HepG2 (cell line): Measurements from ENCODE around the gene SLC22A15. TPM values are rescaled to one million over a fixed set of nuclear protein-coding genes. Genes with fewer than 3 reads are reported as not detected.

Experiments
- ASH2L ChIP-seq: fragments of 300-600, 200-600 bp; sonication (generic); IDR thresholded peaks from 2 replicates; pipeline ENCODE4 v1.7.0; 2017; ENCODE audit warnings: low read depth, mild to moderate bottlenecking, moderate library complexity, mixed read lengths, low read length; ENCODE audit not compliant: insufficient read length
- CBX2 ChIP-seq, 2 experiments: fragments of 200-600 bp in 1 of 2; sonication (generic); formaldehyde crosslinking in 1 of 2; IDR thresholded peaks; 2 replicates each; pipeline versions ENCODE4 v1.7.0 to v1.8.1; 2018 to 2022; ENCODE audit warnings: low read depth in 2 of 2, low read length in 1 of 2, mild to moderate bottlenecking in 1 of 2, missing genetic modification reagents in 1 of 2
- ELF3 ChIP-seq: IDR thresholded peaks from 2 replicates; pipeline ENCODE4 v1.6.1; 2016; ENCODE audit warnings: missing genetic modification reagents, missing compliant biosample characterization
- EP300 ChIP-seq, 3 experiments: sonication (generic) in 1 of 3; formaldehyde crosslinking in 1 of 3; IDR thresholded peaks; 2 replicates each; pipeline versions ENCODE4 v1.5.1 to v1.6.1; 2011 to 2020; ENCODE audit warnings: low read depth in 2 of 3, low read length in 2 of 3, borderline replicate concordance in 1 of 3, improper control_type of control experiment in 1 of 3, mild to moderate bottlenecking in 1 of 3, missing genetic modification reagents in 1 of 3, moderate library complexity in 1 of 3
- ESRRA ChIP-seq: sonication (generic); formaldehyde crosslinking; IDR thresholded peaks from 2 replicates; pipeline ENCODE4 v1.5.1; 2020; ENCODE audit warnings: mild to moderate bottlenecking, low read depth, missing genetic modification reagents
- ETV5 ChIP-seq: IDR thresholded peaks from 2 replicates; pipeline ENCODE4 v1.6.1; 2018; ENCODE audit warnings: missing biosample characterization, missing genetic modification reagents, inconsistent platforms, borderline replicate concordance
- FOXO1 ChIP-seq: sonication (generic); formaldehyde crosslinking; IDR thresholded peaks from 2 replicates; pipeline ENCODE4 v1.4.0; 2020; ENCODE audit warnings: missing genetic modification reagents
- GABPA ChIP-seq, 2 experiments: IDR thresholded peaks; 2 replicates each; pipeline ENCODE4 v1.6.1; 2011 to 2016; ENCODE audit warnings: low read depth in 2 of 2, low read length in 1 of 2, missing biosample characterization in 1 of 2, missing genetic modification characterization in 1 of 2
- IRX3 ChIP-seq: sonication (generic); formaldehyde crosslinking; IDR thresholded peaks from 2 replicates; pipeline ENCODE4 v1.8.1; 2023; ENCODE audit warnings: mild to moderate bottlenecking, low read depth, missing genetic modification reagents, borderline replicate concordance
- MAFK ChIP-seq, 2 experiments: IDR thresholded peaks in 1 of 2; conservative IDR thresholded peaks in 1 of 2; 2 replicates each; pipeline ENCODE4 v1.6.1; 2011; ENCODE audit warnings: improper control_type of control experiment in 2 of 2, low read length in 2 of 2
- MIER2 ChIP-seq: IDR thresholded peaks from 2 replicates; pipeline ENCODE4 v1.6.1; 2016; ENCODE audit warnings: missing biosample characterization, missing genetic modification reagents
- NFKBIZ ChIP-seq: IDR thresholded peaks from 2 replicates; pipeline ENCODE4 v1.6.1; 2018; ENCODE audit warnings: missing genetic modification reagents, missing compliant biosample characterization
- NRL ChIP-seq: sonication (generic); formaldehyde crosslinking; IDR thresholded peaks from 2 replicates; pipeline ENCODE4 v1.5.0; 2020; ENCODE audit warnings: missing genetic modification reagents, mild to moderate bottlenecking, moderate library complexity, borderline replicate concordance
- RXRB ChIP-seq: IDR thresholded peaks from 2 replicates; pipeline ENCODE4 v1.6.1; 2016; ENCODE audit warnings: borderline replicate concordance, missing genetic modification reagents, missing compliant biosample characterization
- ZKSCAN8 ChIP-seq: IDR thresholded peaks from 2 replicates; pipeline ENCODE4 v1.6.1; 2016; ENCODE audit warnings: borderline replicate concordance, missing genetic modification reagents, missing compliant biosample characterization
- ZNF335 ChIP-seq: sonication (generic); formaldehyde crosslinking; IDR thresholded peaks from 2 replicates; pipeline ENCODE4 v1.4.0; 2020; ENCODE audit warnings: missing genetic modification reagents
- ZNF564 ChIP-seq: sonication (generic); formaldehyde crosslinking; IDR thresholded peaks from 2 replicates; pipeline ENCODE4 v1.8.1; 2023; ENCODE audit warnings: mild to moderate bottlenecking, missing genetic modification reagents
- ZNF614 ChIP-seq: IDR thresholded peaks from 2 replicates; pipeline ENCODE4 v1.6.1; 2018; ENCODE audit warnings: missing biosample characterization, missing genetic modification reagents, inconsistent platforms, borderline replicate concordance
- ZNF773 ChIP-seq: sonication (generic); formaldehyde crosslinking; IDR thresholded peaks from 2 replicates; pipeline ENCODE4 v1.4.0; 2020; ENCODE audit warnings: missing genetic modification reagents, borderline replicate concordance
- ZNF788 ChIP-seq: sonication (generic); formaldehyde crosslinking; IDR thresholded peaks from 2 replicates; pipeline ENCODE4 v1.5.0; 2020; ENCODE audit warnings: mild to moderate bottlenecking, missing genetic modification reagents, borderline replicate concordance
- polyA plus RNA-seq, 8 experiments: library from polyadenylated mRNA; depleted of rRNA in 3 of 8; stranded (reverse) in 7 of 8; unstranded in 1 of 8; fragments of >200 nt; fragmentation: Illumina TruSeq in 4 of 8; extraction: Trizol in 4 of 8; gene quantifications; 2 replicates each; pipeline versions ENCODE4 v1.2.1 to v1.2.3, GENCODE V29; 2011 to 2016; ENCODE audit warnings: low read depth in 4 of 8, missing spikeins in 1 of 8, mixed read lengths in 1 of 8; ENCODE audit not compliant: insufficient read depth in 1 of 8
- total RNA-seq, 5 experiments: library from RNA; depleted of rRNA; stranded (reverse); fragments of >200 nt; fragmentation: Illumina TruSeq; extraction: Trizol; gene quantifications; 2 replicates each; pipeline ENCODE4 v1.2.3, GENCODE V29; 2016; ENCODE audit warnings: low read depth in 1 of 5
- TF ChIP-seq, protein P1 (sequence below): fragments of 450-650 bp; IDR thresholded peaks from 2 replicates; pipeline ENCODE4 v1.6.1; 2017
- TF ChIP-seq, protein P2 (sequence below): sonication (generic); formaldehyde crosslinking; IDR thresholded peaks from 2 replicates; pipeline ENCODE4 v1.4.0; 2020; ENCODE audit warnings: mild to moderate bottlenecking, missing genetic modification reagents
- TF ChIP-seq, protein P3 (sequence below): sonication (generic); formaldehyde crosslinking; IDR thresholded peaks from 2 replicates; pipeline ENCODE4 v1.5.1; 2020; ENCODE audit warnings: missing genetic modification reagents, mild to moderate bottlenecking, borderline replicate concordance
- TF ChIP-seq, protein P4 (sequence below): sonication (generic); formaldehyde crosslinking; IDR thresholded peaks from 2 replicates; pipeline ENCODE4 v1.4.0; 2020; ENCODE audit warnings: mild to moderate bottlenecking, missing genetic modification reagents, borderline replicate concordance

Gene SLC22A15
- total and polyA plus RNA-seq, 2 of the 13 experiments (the other 11 are each of a cell fraction or from before 2014, with no cell fraction given): 0.24 to 1.7 TPM

DNA sequence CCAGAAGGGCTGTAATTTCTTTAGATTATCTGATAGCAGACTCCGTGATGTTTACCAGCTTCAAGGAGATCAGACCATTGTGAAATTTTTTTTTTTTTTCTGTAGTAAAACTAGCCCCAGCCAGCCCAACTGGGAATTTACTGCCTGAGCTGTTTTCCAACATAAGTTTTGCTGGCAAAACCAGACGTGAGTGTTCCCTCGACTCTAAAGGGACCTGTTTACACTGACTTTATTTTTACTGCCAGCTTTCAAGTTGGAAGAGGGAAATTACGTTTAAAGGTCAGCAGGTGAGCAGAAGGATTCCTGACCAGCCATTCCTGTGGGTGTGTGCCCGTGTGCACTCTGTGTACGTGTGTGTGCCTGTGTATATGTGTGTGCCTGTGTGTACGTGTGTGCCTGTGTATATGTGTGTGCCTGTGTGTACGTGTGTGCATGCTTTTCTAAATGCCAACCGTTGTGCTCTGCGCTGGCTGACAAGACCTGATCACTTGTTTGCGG, 135.3 kb downstream of the SLC22A15 start (continued):
- TF ChIP-seq ZNF788 (CRISPR knock-in tag): 0 out of 2 replicates have a peak, but pooled peaks have one; percentile 19
- no peak for TF ChIP-seq EP300 (IDR thresholded peaks at IDR 0.05; ENCODE audit: low read depth in 2 of 2, low read length in 2 of 2)
- no peak for TF ChIP-seq EP300 (CRISPR knock-in tag; IDR thresholded peaks at IDR 0.05; ENCODE audit: borderline replicate concordance)
- TF ChIP-seq ZNF564 (CRISPR knock-in tag): no peak
- TF ChIP-seq, protein P1, sequence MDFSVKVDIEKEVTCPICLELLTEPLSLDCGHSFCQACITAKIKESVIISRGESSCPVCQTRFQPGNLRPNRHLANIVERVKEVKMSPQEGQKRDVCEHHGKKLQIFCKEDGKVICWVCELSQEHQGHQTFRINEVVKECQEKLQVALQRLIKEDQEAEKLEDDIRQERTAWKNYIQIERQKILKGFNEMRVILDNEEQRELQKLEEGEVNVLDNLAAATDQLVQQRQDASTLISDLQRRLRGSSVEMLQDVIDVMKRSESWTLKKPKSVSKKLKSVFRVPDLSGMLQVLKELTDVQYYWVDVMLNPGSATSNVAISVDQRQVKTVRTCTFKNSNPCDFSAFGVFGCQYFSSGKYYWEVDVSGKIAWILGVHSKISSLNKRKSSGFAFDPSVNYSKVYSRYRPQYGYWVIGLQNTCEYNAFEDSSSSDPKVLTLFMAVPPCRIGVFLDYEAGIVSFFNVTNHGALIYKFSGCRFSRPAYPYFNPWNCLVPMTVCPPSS: no peak
- TF ChIP-seq NRL (CRISPR knock-in tag): no peak
- TF ChIP-seq, protein P2, sequence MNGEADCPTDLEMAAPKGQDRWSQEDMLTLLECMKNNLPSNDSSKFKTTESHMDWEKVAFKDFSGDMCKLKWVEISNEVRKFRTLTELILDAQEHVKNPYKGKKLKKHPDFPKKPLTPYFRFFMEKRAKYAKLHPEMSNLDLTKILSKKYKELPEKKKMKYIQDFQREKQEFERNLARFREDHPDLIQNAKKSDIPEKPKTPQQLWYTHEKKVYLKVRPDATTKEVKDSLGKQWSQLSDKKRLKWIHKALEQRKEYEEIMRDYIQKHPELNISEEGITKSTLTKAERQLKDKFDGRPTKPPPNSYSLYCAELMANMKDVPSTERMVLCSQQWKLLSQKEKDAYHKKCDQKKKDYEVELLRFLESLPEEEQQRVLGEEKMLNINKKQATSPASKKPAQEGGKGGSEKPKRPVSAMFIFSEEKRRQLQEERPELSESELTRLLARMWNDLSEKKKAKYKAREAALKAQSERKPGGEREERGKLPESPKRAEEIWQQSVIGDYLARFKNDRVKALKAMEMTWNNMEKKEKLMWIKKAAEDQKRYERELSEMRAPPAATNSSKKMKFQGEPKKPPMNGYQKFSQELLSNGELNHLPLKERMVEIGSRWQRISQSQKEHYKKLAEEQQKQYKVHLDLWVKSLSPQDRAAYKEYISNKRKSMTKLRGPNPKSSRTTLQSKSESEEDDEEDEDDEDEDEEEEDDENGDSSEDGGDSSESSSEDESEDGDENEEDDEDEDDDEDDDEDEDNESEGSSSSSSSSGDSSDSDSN (CRISPR knock-in tag): no peak
- TF ChIP-seq ASH2L: no peak
- TF ChIP-seq IRX3 (CRISPR knock-in tag): no peak
- TF ChIP-seq CBX2 (IDR thresholded peaks at IDR 0.05; ENCODE audit: low read depth, low read length): no peak
- no peak for TF ChIP-seq CBX2 (CRISPR knock-in tag; IDR thresholded peaks at IDR 0.05; ENCODE audit: low read depth)
- TF ChIP-seq FOXO1 (CRISPR knock-in tag): no peak
- no peak for TF ChIP-seq ESRRA
- no peak for TF ChIP-seq GABPA (IDR thresholded peaks at IDR 0.05; ENCODE audit: low read depth, low read length)
- no peak for TF ChIP-seq GABPA (CRISPR knock-in tag; IDR thresholded peaks at IDR 0.05; ENCODE audit: low read depth)
- TF ChIP-seq ETV5 (CRISPR knock-in tag): no peak
- TF ChIP-seq, protein P3, sequence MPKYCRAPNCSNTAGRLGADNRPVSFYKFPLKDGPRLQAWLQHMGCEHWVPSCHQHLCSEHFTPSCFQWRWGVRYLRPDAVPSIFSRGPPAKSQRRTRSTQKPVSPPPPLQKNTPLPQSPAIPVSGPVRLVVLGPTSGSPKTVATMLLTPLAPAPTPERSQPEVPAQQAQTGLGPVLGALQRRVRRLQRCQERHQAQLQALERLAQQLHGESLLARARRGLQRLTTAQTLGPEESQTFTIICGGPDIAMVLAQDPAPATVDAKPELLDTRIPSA: no peak
- TF ChIP-seq ZNF614: no peak
- 0 out of 2 replicates have a peak, but pooled peaks have one; percentile 10 for TF ChIP-seq ELF3
- TF ChIP-seq ZKSCAN8 (CRISPR knock-in tag): no peak
- TF ChIP-seq RXRB: no peak; the same call in 1 of the 2 replicates
- TF ChIP-seq, protein P4, sequence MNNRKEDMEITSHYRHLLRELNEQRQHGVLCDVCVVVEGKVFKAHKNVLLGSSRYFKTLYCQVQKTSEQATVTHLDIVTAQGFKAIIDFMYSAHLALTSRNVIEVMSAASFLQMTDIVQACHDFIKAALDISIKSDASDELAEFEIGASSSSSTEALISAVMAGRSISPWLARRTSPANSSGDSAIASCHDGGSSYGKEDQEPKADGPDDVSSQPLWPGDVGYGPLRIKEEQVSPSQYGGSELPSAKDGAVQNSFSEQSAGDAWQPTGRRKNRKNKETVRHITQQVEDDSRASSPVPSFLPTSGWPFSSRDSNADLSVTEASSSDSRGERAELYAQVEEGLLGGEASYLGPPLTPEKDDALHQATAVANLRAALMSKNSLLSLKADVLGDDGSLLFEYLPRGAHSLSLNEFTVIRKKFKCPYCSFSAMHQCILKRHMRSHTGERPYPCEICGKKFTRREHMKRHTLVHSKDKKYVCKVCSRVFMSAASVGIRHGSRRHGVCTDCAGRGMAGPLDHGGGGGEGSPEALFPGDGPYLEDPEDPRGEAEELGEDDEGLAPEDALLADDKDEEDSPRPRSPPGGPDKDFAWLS (CRISPR knock-in tag): no peak
- no peak for TF ChIP-seq MAFK (conservative IDR thresholded peaks at IDR 0.05 in 1 of 2, IDR thresholded peaks at IDR 0.05 in 1 of 2; ENCODE audit: low read length in 2 of 2)
- TF ChIP-seq MIER2 (CRISPR knock-in tag): no peak
- TF ChIP-seq ZNF773: no peak
- no peak for TF ChIP-seq ZNF335
- TF ChIP-seq NFKBIZ (CRISPR knock-in tag): no peak
